KMS-11 (cell line): Measurements from ENCODE around the gene PHPT1.

Experiments
- H2AFZ ChIP-seq: fragments of 200-600 bp; sonication (generic); 2 replicates; pipeline ENCODE4 v1.6.1; 2016; ENCODE audit warnings: antibody characterized with exemption, mixed run types, low read depth
- H3K27ac ChIP-seq: fragments of 200-600 bp; sonication (generic); 2 replicates; pipeline ENCODE4 v1.6.1; 2016; ENCODE audit warnings: mild to moderate bottlenecking, mixed run types
- H3K27me3 ChIP-seq: fragments of 200-600 bp; sonication (generic); 2 replicates; pipeline ENCODE4 v1.6.1; 2017; ENCODE audit warnings: mild to moderate bottlenecking, low read depth, mixed run types, moderate library complexity; ENCODE audit not compliant: insufficient read depth
- H3K36me3 ChIP-seq: fragments of 200-600 bp; sonication (generic); 2 replicates; pipeline ENCODE4 v1.6.1; 2017; ENCODE audit warnings: mild to moderate bottlenecking, mixed run types; ENCODE audit not compliant: insufficient read depth
- H3K4me1 ChIP-seq: fragments of 200-600 bp; sonication (generic); 2 replicates; pipeline ENCODE4 v1.6.1; 2016; ENCODE audit warnings: mild to moderate bottlenecking, low read depth, mixed run types; ENCODE audit not compliant: poor library complexity, severe bottlenecking
- H3K4me2 ChIP-seq: fragments of 200-600 bp; sonication (generic); 2 replicates; pipeline ENCODE4 v1.7.0; 2016; ENCODE audit warnings: mild to moderate bottlenecking, mixed run types
- H3K4me3 ChIP-seq: fragments of 200-600 bp; sonication (generic); IDR thresholded peaks from 2 replicates; pipeline ENCODE4 v1.6.1; 2017; ENCODE audit warnings: low read depth, low read length, mixed read lengths; ENCODE audit not compliant: insufficient read depth
- H3K79me2 ChIP-seq: fragments of 200-600 bp; sonication (generic); 2 replicates; pipeline ENCODE4 v1.6.1; 2016; ENCODE audit warnings: low read depth, mixed run types; ENCODE audit not compliant: insufficient read depth
- H3K9ac ChIP-seq: fragments of 200-600 bp; sonication (generic); 2 replicates; pipeline ENCODE4 v1.6.1; 2016; ENCODE audit warnings: mild to moderate bottlenecking, mixed run types
- H4K20me1 ChIP-seq: fragments of 200-600 bp; sonication (generic); 2 replicates; pipeline ENCODE4 v1.6.1; 2016; ENCODE audit warnings: mild to moderate bottlenecking, mixed run types; ENCODE audit not compliant: insufficient read depth
- CTCF ChIP-seq: fragments of 200-600 bp; sonication (generic); conservative IDR thresholded peaks from 2 replicates; pipeline ENCODE4 v1.6.1; 2017; ENCODE audit warnings: low read depth, mild to moderate bottlenecking, antibody characterized with exemption, low read length, moderate library complexity, mixed read lengths

The PHPT1 gene

GRCh38 chr9:136855461-136856078 is 6.4 kb downstream of the PHPT1 start:
- Histone ChIP-seq H3K4me1 (no peaks in the 10 kb centered on the region), H3K4me2 (no peak overlapping the region), H4K20me1 (no peaks in the 10 kb centered on the region), H2AFZ (no peak overlapping the region), H3K27ac (no peak overlapping the region), H3K9ac (no peak overlapping the region), H3K27me3 (no peaks in the 10 kb centered on the region), H3K4me3 (no peak overlapping the region), H3K36me3 (no peaks in the 10 kb centered on the region), H3K79me2 (no peaks in the 10 kb centered on the region)
- no peak for TF ChIP-seq CTCF

GRCh38 chr9:136856079-136856476 is 6.9 kb downstream of the PHPT1 start:
- no peaks in the 10 kb centered on the region for H4K20me1 ChIP-seq
- no peak overlapping the region for H3K9ac ChIP-seq
- H3K4me1 ChIP-seq, result no peaks in the 10 kb centered on the region
- H3K36me3 ChIP-seq, result no peaks in the 10 kb centered on the region
- no peak overlapping the region for H3K4me3 ChIP-seq
- H3K27ac ChIP-seq, result no peak overlapping the region
- no peak for TF ChIP-seq CTCF
- H2AFZ ChIP-seq, result no peak overlapping the region
- H3K79me2 ChIP-seq, result no peaks in the 10 kb centered on the region
- no peaks in the 10 kb centered on the region for H3K27me3 ChIP-seq
- no peak overlapping the region for H3K4me2 ChIP-seq

- Histone ChIP-seq H3K9ac (no peak overlapping the region), H3K4me2 (no peak overlapping the region), H3K27ac (no peak overlapping the region), H3K4me3 (no peak overlapping the region), H2AFZ (no peak overlapping the region), H3K4me1 (no peaks in the 10 kb centered on the region), H4K20me1 (no peaks in the 10 kb centered on the region), H3K36me3 (no peaks in the 10 kb centered on the region), H3K79me2 (no peaks in the 10 kb centered on the region), H3K27me3 (no peaks in the 10 kb centered on the region)
- TF ChIP-seq CTCF, result no peak
These were observed 7.4 kb downstream of the PHPT1 start for GRCh38 chr9:136856541-136857141.

- Histone ChIP-seq H3K36me3 (no peaks in the 10 kb centered on the region; the same call in 1 of the 2 replicates), H3K4me1 (no peaks in the 10 kb centered on the region), H3K27ac (no peak overlapping the region), H3K4me3 (no peak overlapping the region), H3K9ac (no peak overlapping the region), H3K4me2 (no peak overlapping the region), H3K79me2 (no peaks in the 10 kb centered on the region), H3K27me3 (no peaks in the 10 kb centered on the region), H2AFZ (no peak overlapping the region), H4K20me1 (no peaks in the 10 kb centered on the region)
- no peak for TF ChIP-seq CTCF
These were observed 8.0 kb downstream of the PHPT1 start for GRCh38 chr9:136857166-136857565.
